Stimulated activated naive CD4-positive, alpha-beta T cell treated with Interleukin-2 at 50 U/mL for 16 hours (primary cell): ENCODE data around the gene CCL21.
"Not testable (repeated sequence)": the region's sequence is repeated elsewhere in the genome, so short reads cannot be mapped to it uniquely, and the experiment has no call there.

Experiments used
- DNase-seq: peaks from one replicate; lab custom pipeline; 2025; lab: John Stamatoyannopoulos, UW

The CCL21 gene, protein sequence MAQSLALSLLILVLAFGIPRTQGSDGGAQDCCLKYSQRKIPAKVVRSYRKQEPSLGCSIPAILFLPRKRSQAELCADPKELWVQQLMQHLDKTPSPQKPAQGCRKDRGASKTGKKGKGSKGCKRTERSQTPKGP

DNA sequence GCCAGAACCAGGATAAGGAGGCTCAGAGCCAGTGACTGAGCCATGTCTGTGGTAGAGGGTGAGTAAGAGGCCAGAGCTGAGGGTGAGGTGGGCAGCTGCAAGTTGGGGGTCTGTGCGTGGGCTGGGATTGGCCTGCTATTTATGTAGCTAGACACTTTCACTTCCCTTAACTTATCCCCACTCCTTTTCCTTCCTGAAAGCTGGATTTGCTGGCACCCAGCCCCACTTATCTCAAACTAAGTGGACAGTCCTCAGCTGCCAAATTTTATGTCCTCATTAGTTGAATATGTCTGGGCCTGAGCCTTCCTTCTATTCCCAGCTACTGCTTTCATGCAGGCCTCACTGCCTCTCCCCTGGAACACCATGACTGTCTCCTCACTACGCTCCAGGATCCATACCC lies at the start of gene CCL21:
TSS of gene CCL21 (minus strand) at position 114 of the 400 bp plus-strand sequence. CDS start at position 44, 70 bp downstream.
- DNase-seq, result no peak

DNA sequence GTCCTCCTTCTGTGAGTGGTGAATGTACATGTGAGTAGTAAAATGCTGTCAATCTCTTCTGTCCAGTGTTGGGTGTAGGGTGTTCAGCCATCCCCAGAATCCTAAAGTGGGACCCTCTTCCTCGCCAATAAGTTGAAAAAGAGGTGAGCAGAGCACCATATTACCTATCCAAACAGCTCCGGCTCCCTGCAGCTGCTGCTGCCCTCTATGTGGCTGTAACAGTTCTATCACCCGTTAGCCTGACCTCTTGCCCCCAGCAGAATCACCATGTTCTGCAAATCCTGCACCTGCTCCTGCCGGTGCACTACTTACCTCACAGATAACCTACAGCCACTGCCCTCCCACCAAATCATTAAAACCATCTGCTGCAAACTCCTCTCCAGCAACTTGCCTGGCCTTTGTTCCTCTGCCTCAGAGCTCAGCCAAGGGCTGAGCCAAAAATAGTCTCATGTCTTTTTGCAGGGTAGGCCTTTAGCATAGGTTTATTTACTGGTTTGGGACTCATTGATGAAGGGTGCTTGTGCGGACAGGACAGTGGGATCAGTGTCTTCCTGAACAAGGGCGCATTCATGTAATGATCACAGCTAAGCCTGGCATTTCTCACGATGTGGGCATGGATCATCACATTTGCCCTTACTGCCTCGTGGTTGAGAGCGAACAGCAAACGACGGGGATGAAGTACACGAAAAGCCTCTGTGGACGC lies 49.6 kb upstream of the CCL21 start:
- DNase-seq, result no peak

DNA sequence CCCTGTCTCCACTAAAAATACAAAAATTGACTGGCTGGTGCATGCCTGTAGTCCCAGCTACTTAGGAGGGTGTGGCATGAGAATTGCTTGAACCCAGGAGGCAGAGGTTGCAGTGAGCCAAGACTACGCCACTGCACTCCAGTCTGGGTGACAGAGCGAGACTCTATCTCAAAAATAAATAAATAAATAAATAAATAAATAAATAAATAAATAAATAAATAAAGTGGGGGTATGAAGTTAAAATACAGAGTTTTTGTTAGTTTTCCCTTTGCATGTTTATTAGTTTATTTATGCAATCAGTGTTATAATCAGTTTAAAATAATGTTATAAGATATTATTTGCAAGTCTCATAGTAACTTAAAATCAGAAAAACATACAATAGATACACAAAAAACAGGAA lies 40.4 kb upstream of the CCL21 start:
- DNase-seq, result not testable (repeated sequence)

DNA sequence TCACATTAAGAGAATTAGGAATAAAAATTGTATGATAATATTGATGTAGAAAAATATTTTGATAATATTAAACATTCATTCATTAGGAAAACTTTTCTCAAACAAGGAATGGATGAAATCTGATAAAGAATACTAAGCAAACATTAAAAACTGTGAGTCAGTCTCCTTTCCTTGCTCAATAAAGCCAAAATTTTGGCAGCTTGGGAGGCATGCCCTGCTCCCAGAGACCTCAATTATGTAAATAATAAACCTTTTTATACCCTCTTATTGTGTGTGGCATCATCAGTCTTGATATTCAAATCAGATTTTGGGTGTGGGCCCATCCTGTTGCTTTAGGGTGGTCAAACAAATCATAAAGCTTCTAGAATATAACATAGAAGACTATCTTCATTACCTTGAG lies 36.6 kb upstream of the CCL21 start:
- DNase-seq, result no peak

DNA sequence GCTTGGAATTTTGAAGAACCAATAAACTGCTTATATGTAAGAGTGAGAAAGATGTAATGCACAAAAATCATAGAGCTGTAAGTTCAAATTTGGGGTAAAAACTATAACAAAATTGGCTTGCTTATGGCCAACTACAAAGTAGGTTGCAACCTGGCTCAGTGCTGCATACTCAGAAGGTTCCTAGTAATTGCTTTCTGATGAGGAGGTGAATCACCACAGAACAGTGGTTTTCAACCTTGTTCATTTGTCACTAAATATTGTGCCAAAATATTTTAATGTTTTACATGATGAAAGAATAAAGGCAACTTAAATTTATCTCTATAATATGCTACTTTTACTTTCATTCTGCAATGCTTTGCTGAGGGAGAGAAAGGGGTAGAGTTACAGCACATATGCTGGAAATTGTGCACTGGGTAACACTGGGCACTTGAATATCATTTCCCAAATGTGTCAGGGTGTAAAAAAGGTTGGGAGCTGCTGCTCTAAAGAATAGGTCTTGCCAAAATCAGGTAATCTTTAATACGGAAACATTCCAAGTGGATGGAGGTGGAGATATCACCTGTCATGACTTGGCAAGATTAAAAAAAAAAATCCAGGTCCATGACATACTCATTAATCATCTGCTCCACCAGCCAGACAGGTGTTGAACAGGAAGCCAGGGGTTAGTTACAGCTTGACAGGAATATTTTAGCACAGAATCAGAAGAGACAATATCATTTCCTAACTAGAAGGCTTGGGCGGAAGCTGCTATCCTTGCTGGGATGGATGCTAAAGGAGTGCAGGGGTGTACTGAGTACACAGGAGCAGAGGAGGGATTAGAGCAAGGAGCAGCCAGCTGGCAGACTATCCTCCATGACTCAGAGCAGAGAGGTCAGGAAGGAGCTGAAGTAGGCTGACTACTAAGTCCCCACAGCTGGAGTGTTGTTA lies 34.6 kb upstream of the CCL21 start:
- DNase-seq, result no peak

DNA sequence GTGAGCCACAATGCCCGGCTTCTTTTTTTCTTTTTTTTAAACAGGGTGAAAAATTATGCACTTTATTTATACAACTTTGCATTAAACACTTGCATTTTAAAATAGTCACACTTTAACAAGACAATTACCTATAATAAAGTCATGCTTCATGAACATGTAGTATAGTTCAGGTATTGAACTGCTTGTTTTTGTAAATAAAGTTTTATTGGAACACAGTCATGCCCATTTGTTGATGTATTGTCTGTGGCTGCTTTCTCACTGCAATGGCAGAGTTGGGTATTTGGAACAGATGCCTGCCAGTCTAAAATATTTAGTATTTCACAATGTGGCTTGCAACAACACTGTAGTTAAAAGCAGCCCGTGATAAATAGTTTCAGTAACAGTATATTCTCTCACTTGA lies 32.8 kb upstream of the CCL21 start:
- no peak for DNase-seq

DNA sequence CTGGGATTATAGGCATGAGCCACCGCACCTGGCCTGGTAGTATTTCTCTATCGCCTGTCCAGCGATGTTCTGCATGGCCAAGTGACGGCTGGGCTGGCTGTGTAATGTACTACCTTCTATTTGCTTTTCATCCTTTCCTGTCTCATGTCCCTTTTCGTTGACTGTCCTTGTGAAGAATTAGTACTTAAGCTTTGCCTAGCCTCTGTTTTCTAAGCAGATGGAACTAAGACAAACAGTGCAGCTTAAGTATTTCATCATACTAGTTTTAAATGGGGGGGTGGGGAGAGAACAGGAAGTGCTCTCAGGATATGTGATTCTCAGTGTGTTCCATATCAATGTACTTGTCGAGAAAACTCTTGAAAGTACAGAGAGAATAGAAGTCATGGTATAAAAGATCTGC lies 31.7 kb upstream of the CCL21 start:
- no peak for DNase-seq

DNA sequence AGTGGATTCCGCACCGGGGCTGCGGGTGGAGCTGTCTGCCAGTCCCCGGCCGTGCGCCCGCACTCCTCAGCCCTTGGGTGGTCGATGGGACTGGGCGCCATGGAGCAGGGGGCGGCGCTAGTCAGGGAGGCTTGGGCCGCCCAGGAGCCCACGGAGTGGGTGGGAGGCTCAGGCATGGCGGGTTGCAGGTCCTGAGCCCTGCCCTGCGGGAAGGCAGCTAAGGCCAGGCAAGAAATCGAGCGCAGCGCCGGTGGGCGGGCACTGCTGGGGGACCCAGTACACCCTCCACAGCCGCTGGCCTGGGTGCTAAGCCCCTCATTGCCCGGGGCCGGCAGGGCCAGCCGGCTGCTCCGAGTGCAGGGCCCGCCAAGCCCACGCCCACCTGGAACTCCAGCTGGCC lies 30.2 kb upstream of the CCL21 start:
- not testable (repeated sequence) for DNase-seq

DNA sequence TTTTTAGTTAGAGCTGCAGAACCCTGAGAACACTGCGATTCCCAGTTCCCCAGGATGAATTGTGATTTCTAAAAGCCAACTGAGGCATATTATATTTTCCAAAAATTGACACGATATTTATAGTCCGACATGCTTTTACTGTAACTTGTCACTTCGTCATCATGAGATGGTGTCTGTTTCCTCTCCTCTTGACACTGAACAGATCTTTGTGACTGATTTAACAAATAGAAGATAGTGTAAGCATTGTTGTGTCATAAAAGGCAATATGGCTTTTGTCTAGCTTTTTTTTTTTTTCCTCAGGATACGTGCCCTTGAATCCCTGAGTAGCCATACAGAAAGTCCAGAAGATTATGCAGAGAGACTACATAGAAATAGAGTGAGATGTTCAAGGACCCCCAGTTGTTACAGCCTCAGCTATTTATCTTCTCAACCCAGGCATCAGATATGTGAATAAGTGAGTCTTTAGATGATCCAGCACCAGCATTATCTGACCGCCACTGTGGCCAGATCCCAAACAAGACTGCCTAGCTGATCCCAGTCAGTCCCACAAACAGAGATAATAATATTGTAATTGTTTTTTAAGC lies 27.8 kb upstream of the CCL21 start:
- no peak for DNase-seq

DNA sequence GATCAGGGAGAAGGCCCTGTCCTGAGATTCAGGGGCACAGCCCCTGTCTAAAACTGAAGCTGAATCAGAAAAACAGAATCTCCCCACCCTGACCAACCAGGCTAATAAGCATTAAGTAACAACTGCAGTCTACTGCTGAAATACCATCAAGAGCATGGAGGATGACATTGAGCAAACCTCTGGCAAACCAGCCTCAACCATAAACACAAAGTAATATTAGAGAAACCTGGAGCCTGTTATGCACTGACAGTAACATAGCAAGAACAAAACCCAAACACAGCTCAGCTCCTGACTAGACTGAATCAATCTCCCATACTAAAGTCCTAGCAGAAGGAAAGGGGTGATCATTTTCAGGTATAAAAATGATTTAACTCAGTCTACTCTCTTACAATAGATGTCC lies 24.8 kb upstream of the CCL21 start:
- no peak for DNase-seq

DNA sequence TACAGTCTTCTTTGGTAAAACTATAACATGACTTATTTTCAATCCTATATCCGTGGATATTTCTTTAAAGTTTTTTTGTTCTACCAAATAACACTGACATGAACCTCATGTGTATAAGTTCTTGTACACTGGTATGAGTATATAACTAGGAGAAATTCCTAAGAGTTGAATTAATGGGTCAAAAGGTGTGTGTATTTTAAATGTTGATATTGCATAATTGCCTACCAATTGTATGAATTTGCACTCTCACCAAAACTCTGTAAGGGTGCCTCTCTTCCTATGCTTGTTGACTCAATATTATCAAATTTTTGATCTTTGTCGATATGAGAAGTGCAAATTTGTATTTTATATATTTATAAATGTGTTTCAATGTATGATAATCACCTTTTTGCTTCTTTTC lies 22.9 kb upstream of the CCL21 start:
- DNase-seq, result no peak

DNA sequence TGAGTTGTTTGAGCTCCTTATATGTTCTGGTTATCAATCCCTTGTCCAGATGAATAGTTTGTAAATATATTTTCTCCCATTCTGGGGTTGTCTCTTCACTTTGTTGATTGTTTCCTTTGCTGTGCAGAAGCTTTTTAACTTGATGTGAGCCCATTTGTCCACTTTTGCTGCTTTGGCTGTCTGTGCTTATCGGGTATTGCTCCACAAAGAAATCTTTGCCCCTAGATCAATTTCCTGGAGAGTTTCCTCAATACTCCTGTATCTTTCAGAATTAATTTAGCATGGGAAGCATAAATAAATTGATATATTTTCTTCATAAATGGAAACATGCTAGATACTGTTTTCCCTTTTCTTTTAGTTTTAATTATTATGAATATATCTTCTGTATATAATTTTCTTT lies 22.5 kb upstream of the CCL21 start:
- no peak for DNase-seq

DNA sequence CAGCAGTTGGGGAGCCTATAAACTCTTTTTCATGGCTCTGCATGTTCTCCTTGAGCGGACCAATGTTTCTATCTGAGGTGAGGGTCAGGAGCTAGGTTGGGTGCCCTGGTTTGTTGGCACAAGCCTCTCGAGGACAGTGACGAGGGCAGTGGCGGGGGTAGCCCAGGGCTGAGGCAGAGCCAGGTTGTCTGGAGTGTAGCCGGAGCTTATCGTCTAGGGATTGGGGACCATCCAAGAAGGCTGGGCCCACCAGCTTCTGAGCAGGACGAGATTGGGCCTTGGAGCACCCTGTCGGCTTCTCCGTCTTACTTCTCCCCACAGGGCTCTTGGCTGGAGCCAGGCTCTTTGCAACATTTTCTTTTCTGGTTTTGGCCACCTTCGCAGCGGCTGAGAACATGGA lies 13.2 kb upstream of the CCL21 start:
- DNase-seq, result no peak

DNA sequence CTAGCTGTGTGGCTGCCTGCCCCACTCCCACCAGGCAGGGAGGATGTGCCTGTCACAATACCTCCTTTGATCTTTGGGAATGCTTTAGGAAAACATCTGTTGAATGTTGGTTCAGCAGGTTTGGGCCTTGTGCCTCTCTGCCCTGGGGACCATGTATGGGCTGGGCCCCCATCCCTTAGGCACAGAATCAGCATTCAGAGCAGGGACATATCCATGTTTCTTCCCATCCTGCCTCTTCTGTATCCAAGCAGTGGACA lies 9.8 kb upstream of the CCL21 start:
- DNase-seq, result not testable (repeated sequence)

DNA sequence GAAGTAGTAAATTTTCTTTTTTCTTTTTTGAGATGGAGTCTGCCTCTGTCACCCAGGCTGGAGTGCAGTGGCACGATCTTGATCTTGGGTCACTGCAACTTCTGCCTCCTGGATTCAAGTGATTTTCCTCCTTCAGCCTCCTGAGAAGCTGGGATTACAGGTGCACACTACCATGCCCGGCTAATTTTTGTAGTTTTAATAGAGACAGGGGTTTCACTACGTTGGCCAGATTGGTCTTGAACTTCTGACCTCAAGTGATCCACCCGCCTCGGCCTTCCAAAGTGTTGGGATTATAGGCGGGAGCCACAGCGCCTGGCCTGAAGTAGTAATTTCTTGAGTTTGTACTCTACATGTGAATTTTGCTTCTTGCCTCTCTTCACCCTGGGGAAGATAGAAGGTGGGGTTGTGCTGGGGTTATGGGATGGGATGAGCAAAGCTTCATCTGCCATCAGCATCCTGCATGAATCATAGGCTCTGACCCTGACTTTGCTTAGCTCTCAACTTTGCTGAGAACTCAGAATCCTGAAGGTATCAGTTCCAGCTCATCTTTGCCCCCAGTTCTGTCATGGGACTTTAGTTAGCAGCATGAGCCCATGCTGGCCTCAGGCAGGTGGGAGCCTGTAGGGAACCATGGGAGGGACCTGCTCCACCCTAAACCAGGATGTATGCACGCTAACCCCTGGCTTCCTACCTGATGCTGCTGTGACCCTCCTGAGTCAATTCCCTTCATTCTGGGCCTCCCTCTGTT lies 9.3 kb upstream of the CCL21 start:
- DNase-seq, result no peak

DNA sequence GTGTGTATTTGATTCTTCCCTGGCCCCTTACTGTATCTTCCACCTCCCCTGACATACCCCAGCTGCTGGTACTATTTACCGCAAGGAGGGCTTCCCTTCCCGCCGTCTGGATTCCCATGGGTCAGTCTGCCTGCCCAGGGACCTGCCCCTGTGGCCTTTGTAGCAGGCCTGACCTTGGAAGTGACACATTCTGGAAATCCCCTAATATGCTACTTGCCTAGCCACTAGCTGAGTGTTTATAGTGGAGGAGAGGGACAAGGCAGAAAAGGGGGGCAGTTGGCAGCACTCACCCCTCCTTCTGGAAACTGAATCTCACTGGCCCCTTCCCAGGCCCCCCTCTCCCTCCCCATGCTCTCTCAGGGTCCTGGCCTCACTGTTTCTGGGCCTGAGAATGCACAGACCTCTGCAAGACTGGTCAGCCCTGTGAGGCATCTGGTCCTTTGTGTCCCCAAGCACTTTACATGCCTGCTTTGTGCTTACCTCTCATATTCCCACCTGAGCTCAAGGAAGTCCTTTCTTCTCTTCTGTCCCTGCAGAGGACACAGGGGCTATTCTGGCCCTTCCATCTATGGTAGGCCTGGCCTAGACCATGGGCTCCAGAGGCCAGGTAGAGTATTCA lies 8.2 kb upstream of the CCL21 start:
- DNase-seq, result no peak

DNA sequence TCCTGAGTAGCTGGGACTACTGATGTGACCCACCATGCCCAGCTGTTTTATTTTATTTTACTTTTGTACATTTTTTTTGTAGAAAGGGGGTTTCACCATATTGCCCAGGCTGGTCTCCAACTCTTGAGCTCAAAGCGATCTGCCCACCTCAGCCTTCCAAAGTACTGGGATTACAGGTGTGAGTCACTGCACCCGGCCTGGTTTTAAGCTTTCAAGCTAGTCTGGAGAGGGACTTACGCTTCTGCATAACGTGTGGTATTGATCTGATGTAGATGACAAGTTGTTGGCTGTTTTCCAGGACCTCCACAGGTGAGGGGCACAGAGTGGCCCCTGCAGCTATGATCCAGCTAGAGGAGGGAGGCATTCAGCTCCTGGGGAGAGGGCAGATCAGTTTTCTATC lies 6.8 kb upstream of the CCL21 start:
- DNase-seq, result no peak

DNA sequence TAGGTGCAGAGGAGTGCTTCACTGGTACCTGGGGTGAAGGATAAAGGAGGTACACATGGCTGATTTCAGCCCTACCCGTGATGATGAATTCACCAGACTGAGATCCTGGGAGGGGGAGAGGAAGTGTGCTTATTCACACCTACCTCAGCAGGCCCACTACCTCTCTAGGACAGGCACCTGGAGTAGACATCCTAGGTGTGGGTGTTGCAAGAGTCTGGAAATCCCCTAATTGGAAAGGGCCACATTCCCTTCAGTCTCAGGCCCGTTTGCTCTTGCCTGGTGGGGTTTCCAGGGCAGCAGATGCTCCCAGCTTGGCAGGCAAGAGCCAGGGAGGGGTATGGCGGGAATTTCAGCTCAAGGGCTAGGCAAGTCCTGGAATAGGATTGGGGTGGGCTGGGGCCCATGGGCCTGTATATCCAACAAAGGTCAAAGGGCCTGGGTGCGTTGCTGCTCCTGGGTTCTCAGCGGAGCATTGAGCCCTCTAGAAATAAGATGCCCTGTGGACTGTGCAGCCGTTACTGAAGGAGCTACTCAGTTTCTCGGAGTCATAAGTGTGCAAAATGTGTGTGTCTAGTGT lies 5.8 kb upstream of the CCL21 start:
- DNase-seq, result no peak

DNA sequence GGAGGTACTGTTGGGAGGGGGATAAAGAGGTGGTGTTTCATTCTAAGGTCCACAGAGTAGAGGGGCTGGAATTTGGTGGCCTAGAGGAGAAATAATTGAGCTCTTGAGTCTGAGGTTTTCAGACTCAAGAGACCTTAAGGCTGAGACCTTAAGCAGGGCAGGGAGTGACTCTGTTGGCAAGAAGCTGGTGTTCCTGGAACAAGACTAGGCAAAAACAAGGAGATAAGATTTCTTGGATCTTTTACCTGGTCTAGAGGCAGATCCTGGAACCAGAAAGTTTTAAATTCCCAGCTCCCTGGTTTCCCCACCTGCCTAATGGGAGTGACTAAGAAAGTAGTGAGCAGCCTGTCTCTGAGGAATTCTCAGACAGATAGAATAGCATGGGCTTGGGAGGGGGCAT lies 4.1 kb upstream of the CCL21 start:
- DNase-seq, result no peak

DNA sequence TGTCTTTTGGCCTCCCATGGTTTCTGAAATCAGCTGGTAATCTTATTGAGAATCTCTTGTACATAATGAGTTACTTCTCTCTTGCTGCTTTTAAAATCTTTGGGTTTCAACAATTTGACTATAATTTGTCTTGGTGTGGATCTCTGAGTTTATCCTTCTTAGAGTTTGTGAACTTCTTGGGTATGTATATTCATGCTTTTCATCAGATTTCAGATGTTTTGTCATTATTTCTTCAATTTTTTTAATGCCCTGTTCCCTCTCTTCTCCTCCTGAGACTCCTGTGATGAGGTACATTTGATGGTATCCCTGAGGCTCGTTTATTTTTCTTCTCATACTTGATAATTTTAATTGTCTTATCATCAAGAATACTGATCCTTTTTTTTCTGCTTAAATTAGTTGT lies 2.2 kb upstream of the CCL21 start:
- no peak for DNase-seq

DNA sequence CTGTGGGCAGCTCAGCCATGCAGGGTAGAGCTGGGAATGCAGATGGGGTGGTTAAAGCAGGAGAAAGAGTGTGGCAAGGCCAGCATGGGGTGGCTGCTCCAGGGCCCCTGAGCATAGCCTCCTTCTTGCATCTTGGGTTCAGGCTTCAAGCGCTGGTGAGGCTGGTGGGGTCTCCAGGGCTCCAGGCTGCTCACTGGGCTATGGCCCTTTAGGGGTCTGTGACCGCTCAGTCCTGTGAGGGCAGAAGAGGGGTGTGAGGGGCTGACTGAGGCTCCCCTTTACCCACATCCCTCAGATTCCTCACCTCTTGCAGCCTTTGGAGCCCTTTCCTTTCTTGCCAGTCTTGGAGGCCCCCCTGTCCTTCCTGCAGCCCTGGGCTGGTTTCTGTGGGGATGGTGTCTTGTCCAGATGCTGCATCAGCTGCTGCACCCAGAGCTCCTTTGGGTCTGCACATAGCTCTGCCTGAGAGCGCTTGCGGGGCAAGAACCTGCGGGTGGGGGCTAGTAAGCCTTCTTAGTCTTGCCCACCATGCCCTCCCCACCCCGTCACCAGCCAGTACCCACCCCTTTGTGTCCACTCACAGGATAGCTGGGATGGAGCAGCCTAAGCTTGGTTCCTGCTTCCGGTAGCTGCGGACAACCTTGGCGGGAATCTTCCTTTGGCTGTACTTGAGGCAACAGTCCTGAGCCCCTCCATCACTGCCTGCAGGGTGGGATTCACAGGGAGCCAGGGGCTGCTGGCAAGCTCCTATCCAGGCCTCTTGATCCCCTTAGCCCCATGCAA lies 549 bp downstream of the CCL21 start:
- DNase-seq, result no peak
